Activated naive CD4-positive, alpha-beta T cell treated with anti-CD3 and anti-CD28 coated beads, Interleukin-2, amount 10 ng/mL, durations not matched to agents 7 days and 5 days (primary cell): Measurements from ENCODE around the gene LRRN2.
"Not testable (repeated sequence)": the region's sequence is repeated elsewhere in the genome, so short reads cannot be mapped to it uniquely, and the experiment has no call there.

Experiments used
- CTCF ChIA-PET: fragments of 350-600 bp; sonication (Branson Sonifier 250); formaldehyde crosslinking; loops from one replicate; lab custom pipeline; 2021; ENCODE audit warnings: antibody characterized with exemption; lab: Charles Lee
- DNase-seq: peaks from one replicate; pipeline ENCODE4 v3.0.0-alpha.2; 2020
- H3K27ac Mint-ChIP-seq: one replicate; pipeline ENCODE4 v1.8.0; 2021; ENCODE audit warnings: mild to moderate bottlenecking, moderate library complexity, mixed read lengths
- H3K27me3 Mint-ChIP-seq: one replicate; pipeline ENCODE4 v1.8.0; 2021; ENCODE audit warnings: mild to moderate bottlenecking, mixed read lengths
- H3K36me3 Mint-ChIP-seq: one replicate; pipeline ENCODE4 v1.8.0; 2021; ENCODE audit warnings: mixed read lengths
- H3K4me1 Mint-ChIP-seq: one replicate; pipeline ENCODE4 v1.8.0; 2021; ENCODE audit warnings: mixed read lengths
- H3K4me3 Mint-ChIP-seq: one replicate; pipeline ENCODE4 v1.8.0; 2021; ENCODE audit warnings: mild to moderate bottlenecking, moderate library complexity, mixed read lengths
- H3K9me3 Mint-ChIP-seq: one replicate; pipeline ENCODE4 v1.8.0; 2021; ENCODE audit warnings: mixed read lengths

LRRN2 gene

GRCh38 chr1:204685236-204686006 is at the start of gene LRRN2:
TSS of gene LRRN2 (minus strand) at chr1:204685738. CDS start at chr1:204619992, 65,746 bp downstream.
- CTCF ChIA-PET = interaction anchor here (3.8 kb wide), 1 partner anchor 122 kb away, joined by 13 read pairs; no protein-coding TSS in a partner anchor
- peak within 1 kb of the TSS; percentile 61 for H3K4me3 Mint-ChIP-seq
- H3K9me3 Mint-ChIP-seq = no peaks in the 10 kb centered on the region
- peaks cover 12% of the 10 kb centered on the region for H3K4me1 Mint-ChIP-seq
- H3K27ac Mint-ChIP-seq = no peak within 1 kb of the TSS
- no peak for DNase-seq
- H3K27me3 Mint-ChIP-seq = peaks cover 77% of the 10 kb centered on the region
- H3K36me3 Mint-ChIP-seq = no peaks in the 10 kb centered on the region

DNA sequence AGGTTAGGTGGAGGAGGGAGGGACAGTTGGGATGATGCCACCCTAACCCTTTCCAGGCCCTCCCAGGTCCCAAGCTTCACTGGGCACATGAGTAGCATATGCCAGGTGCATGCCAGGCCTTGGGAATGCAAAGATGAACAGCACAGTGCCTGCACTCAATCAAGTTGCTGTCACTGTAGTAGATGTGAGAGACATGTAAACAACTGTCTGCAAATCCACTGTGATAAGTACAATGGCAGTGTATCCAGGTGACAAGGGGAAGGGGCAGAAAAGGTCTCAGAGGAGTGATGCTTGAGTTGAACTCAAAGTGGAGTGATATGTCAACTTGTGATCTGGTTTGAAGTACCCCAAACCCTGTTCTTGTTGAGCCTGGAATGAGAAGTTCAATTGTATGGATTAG is 49.5 kb upstream of the LRRN2 start:
- peaks cover 36% of the 10 kb centered on the region for H3K27me3 Mint-ChIP-seq
- no peak overlapping the region for H3K4me3 Mint-ChIP-seq
- DNase-seq = no peak
- no peaks in the 10 kb centered on the region for H3K36me3 Mint-ChIP-seq
- peaks cover 2% of the 10 kb centered on the region for H3K9me3 Mint-ChIP-seq
- H3K27ac Mint-ChIP-seq = no peak overlapping the region
- no peaks in the 10 kb centered on the region for H3K4me1 Mint-ChIP-seq
- CTCF ChIA-PET = no interaction called here

GRCh38 chr1:204733869-204734596 is 48.5 kb upstream of the LRRN2 start:
- Mint-ChIP-seq H3K4me3 (no peak overlapping the region), H3K27ac (no peak overlapping the region), H3K36me3 (no peaks in the 10 kb centered on the region), H3K9me3 (peaks cover 2% of the 10 kb centered on the region), H3K27me3 (peaks cover 36% of the 10 kb centered on the region), H3K4me1 (no peaks in the 10 kb centered on the region)
- CTCF ChIA-PET = no interaction called here
- no peak for DNase-seq

DNA sequence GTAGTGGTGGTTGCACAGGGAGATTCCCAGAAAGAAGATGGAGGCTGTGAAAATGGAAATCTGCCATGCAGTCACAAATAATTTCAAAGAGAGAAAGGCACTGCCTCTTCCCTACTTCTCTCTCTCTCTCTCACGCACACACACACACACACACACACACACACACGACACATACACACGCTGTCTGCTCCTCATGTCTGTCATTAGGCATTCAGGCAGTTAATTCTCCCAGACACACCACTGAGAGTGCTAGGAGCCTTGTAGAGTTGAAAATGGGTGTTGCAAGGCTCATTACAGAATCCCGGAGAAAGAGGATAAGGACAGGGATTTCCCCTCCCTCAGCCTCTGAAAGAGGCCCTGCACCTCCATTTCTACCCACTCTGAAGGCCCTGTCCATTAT is 47.8 kb upstream of the LRRN2 start:
- Mint-ChIP-seq H3K27ac (no peak overlapping the region), H3K4me3 (no peak overlapping the region), H3K4me1 (no peaks in the 10 kb centered on the region), H3K9me3 (peaks cover under 1% of the 10 kb centered on the region), H3K36me3 (no peaks in the 10 kb centered on the region), H3K27me3 (peaks cover 36% of the 10 kb centered on the region)
- DNase-seq = no peak
- CTCF ChIA-PET = interaction anchor here (1.9 kb wide), 1 partner anchor 14 kb away, joined by 13 read pairs; no protein-coding TSS in a partner anchor

DNA sequence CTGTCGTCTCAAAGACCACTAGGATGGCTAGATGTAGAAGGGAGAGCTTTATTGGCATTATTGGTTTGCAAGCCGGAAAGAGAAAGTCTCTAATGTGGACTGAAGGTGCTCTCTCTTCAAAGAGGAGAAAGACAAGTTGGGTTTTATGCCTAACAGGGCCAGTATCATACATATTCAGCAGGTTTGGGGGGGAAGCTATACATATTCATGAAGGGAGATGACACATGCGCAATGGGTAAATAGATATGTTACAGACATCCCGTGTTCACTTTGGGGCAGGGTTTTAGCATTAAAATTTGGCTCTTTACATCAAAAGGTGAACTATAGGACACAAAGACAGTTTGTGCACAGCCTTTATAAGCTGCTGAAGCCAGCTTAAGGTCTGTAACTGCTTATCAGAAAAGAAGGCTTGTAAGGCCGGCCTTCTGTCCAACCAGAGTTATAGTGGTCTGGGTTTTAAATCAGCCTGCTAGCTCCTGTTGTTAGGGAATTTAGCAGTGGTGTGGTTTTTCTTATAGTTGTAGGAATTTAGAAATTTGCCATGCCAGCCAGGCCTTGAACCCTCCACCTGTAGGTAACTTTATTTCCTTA is 46.5 kb upstream of the LRRN2 start:
- DNase-seq = no peak
- Mint-ChIP-seq H3K27ac (no peak overlapping the region), H3K4me3 (no peak overlapping the region), H3K9me3 (no peaks in the 10 kb centered on the region), H3K36me3 (no peaks in the 10 kb centered on the region), H3K4me1 (no peaks in the 10 kb centered on the region), H3K27me3 (peaks cover 41% of the 10 kb centered on the region)
- CTCF ChIA-PET = interaction anchor here (0.8 to 1.9 kb wide), 2 partner anchors 15 to 60 kb away, joined by 3 to 13 read pairs; no protein-coding TSS in a partner anchor

- H3K9me3 Mint-ChIP-seq = no peaks in the 10 kb centered on the region
- H3K4me1 Mint-ChIP-seq = no peaks in the 10 kb centered on the region
- H3K4me3 Mint-ChIP-seq = no peak overlapping the region
- DNase-seq = no peak
- H3K27ac Mint-ChIP-seq = no peak overlapping the region
- no peaks in the 10 kb centered on the region for H3K36me3 Mint-ChIP-seq
- CTCF ChIA-PET = interaction anchor here (1.9 kb wide), 1 partner anchor 16 kb away, joined by 13 read pairs; no protein-coding TSS in a partner anchor
- peaks cover 37% of the 10 kb centered on the region for H3K27me3 Mint-ChIP-seq
Observed at GRCh38 chr1:204731509-204731908, 46.0 kb upstream of the LRRN2 start.

- Mint-ChIP-seq H3K4me3 (no peak overlapping the region), H3K36me3 (no peaks in the 10 kb centered on the region), H3K4me1 (no peaks in the 10 kb centered on the region), H3K27me3 (peaks cover 38% of the 10 kb centered on the region), H3K9me3 (no peaks in the 10 kb centered on the region), H3K27ac (no peak overlapping the region)
- CTCF ChIA-PET = no interaction called here
- no peak for DNase-seq
Observed at GRCh38 chr1:204730826-204731459, 45.4 kb upstream of the LRRN2 start.

DNA sequence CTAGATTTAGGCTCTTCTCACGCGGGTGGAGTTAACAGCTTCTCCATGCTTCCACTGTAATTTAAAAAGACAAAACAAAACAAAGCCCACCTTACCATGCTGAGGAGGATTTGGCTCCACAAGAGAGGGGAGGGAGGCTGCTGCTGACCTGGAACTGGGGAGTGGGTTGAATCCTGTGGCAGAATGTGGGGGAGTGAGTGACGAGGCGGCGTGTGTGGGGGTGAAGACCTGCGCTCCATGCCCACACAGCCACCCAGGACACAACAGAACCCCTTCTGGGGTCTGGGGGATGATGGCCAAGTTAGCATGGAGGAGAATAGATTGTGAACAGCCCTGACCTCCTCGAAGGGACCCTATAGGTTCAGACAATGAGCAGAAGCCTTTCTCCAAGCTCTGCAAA is 44.0 kb upstream of the LRRN2 start:
- CTCF ChIA-PET = interaction anchor here (1.5 kb wide), 1 partner anchor 34 kb away, joined by 3 read pairs; no protein-coding TSS in a partner anchor
- no peaks in the 10 kb centered on the region for H3K4me1 Mint-ChIP-seq
- no peak overlapping the region for H3K27ac Mint-ChIP-seq
- no peaks in the 10 kb centered on the region for H3K9me3 Mint-ChIP-seq
- no peak overlapping the region for H3K4me3 Mint-ChIP-seq
- DNase-seq = no peak
- H3K36me3 Mint-ChIP-seq = no peaks in the 10 kb centered on the region
- H3K27me3 Mint-ChIP-seq = peaks cover 40% of the 10 kb centered on the region

DNA sequence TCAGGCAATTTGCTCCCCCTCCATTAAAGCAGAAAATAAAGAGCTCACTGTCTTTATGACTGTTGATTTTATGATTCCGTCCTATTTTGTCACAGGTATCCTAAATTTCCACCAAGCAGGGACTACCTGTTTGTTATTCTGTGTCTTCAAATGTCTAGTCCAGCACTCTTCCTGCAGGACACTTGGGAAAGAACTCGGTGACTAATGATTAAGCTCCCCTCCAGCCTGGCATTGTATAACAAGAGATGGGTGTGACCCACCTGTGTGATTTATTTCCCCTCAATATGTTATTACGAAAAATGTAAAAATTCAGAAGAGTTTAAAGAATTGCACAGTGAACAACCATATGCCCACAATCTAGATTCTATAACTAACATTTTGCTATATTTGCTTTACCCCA is 42.9 kb upstream of the LRRN2 start:
- Mint-ChIP-seq H3K27ac (no peak overlapping the region), H3K4me1 (no peaks in the 10 kb centered on the region), H3K27me3 (peaks cover 33% of the 10 kb centered on the region), H3K4me3 (no peak overlapping the region), H3K9me3 (no peaks in the 10 kb centered on the region), H3K36me3 (no peaks in the 10 kb centered on the region)
- CTCF ChIA-PET = no interaction called here
- DNase-seq = no peak

DNA sequence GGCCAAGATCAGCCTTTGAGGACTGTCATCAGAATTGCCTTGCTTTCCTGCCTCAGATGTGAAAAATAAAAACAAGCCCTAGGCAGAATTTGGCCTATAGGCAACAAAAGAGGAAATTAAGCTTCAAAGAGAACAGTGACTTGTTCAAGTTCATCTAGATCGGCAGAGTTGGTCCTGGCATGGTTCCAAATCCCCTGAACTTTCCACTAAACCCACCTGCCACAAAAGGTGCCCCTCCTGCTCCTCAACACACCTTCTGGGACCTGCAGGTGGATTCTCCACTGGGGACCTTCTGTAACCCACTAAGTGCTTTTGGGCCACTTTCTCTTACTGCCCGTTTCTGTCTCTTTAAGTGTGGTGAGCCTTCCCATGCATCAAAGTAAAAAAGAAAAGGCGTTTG is 42.5 kb upstream of the LRRN2 start:
- Mint-ChIP-seq H3K9me3 (no peaks in the 10 kb centered on the region), H3K4me3 (no peak overlapping the region), H3K27ac (no peak overlapping the region), H3K36me3 (no peaks in the 10 kb centered on the region), H3K4me1 (no peaks in the 10 kb centered on the region), H3K27me3 (peaks cover 30% of the 10 kb centered on the region)
- CTCF ChIA-PET = no interaction called here
- DNase-seq = no peak

- CTCF ChIA-PET, H3K9me3 Mint-ChIP-seq, H3K4me3 Mint-ChIP-seq, DNase-seq, H3K4me1 Mint-ChIP-seq, H3K36me3 Mint-ChIP-seq, H3K27ac Mint-ChIP-seq: not testable (repeated sequence)
- H3K27me3 Mint-ChIP-seq = peaks cover 24% of the 10 kb centered on the region
Observed at GRCh38 chr1:204727438-204727837, 41.9 kb upstream of the LRRN2 start.

GRCh38 chr1:204726478-204726877 is 40.9 kb upstream of the LRRN2 start:
- no peak overlapping the region for H3K4me3 Mint-ChIP-seq
- no peaks in the 10 kb centered on the region for H3K9me3 Mint-ChIP-seq
- CTCF ChIA-PET = interaction anchor here (0.9 kb wide), 1 partner anchor 38 kb away, joined by 5 read pairs; no protein-coding TSS in a partner anchor
- no peaks in the 10 kb centered on the region for H3K36me3 Mint-ChIP-seq
- no peak for DNase-seq
- H3K4me1 Mint-ChIP-seq = no peaks in the 10 kb centered on the region
- peaks cover 23% of the 10 kb centered on the region for H3K27me3 Mint-ChIP-seq
- no peak overlapping the region for H3K27ac Mint-ChIP-seq

GRCh38 chr1:204725821-204726448 is 40.4 kb upstream of the LRRN2 start:
- CTCF ChIA-PET = interaction anchor here (0.9 to 1.3 kb wide), 2 partner anchors 38 to 81 kb away, joined by 5 to 7 read pairs; no protein-coding TSS in a partner anchor
- H3K4me3 Mint-ChIP-seq = no peak overlapping the region
- H3K27ac Mint-ChIP-seq = no peak overlapping the region
- no peaks in the 10 kb centered on the region for H3K36me3 Mint-ChIP-seq
- no peaks in the 10 kb centered on the region for H3K4me1 Mint-ChIP-seq
- no peak for DNase-seq
- H3K27me3 Mint-ChIP-seq = peaks cover 18% of the 10 kb centered on the region
- no peaks in the 10 kb centered on the region for H3K9me3 Mint-ChIP-seq
